Right kidney (tissue), 9 donors: ENCODE results near the gene MYCBP.
"Not testable (repeated sequence)": the region's sequence is repeated elsewhere in the genome, so short reads cannot be mapped to it uniquely, and the experiment has no call there.

Source experiments
- DNase-seq: peaks from one replicate; pipeline ENCODE4 v3.0.0-alpha.2; 2016
- long read RNA-seq, 8 donors: transcript quantifications; one replicate each; lab custom pipeline, GENCODE V29; 2026

Gene MYCBP, protein sequence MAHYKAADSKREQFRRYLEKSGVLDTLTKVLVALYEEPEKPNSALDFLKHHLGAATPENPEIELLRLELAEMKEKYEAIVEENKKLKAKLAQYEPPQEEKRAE
- long read RNA-seq, donor 1, transcript MYCBP-201 (5 exons, 2,818 nt): major isoform, 17 of 21 reads
- long read RNA-seq, donor 1, partial matches to known transcripts: 0 of 21 reads
- long read RNA-seq, donor 1, other reads (novel, unspliced or antisense): 0 of 21 reads
- long read RNA-seq, donor 2, transcript MYCBP-201 (5 exons, 2,818 nt): major isoform, 14 of 18 reads
- long read RNA-seq, donor 2, partial matches to known transcripts: 0 of 18 reads
- long read RNA-seq, donor 2, other reads (novel, unspliced or antisense): 0 of 18 reads
- long read RNA-seq, donor 3, transcript MYCBP-201 (5 exons, 2,818 nt): major isoform, 6 of 8 reads
- long read RNA-seq, donor 3, partial matches to known transcripts: 0 of 8 reads
- long read RNA-seq, donor 3, other reads (novel, unspliced or antisense): 0 of 8 reads
- long read RNA-seq, donor 4, transcript MYCBP-201 (5 exons, 2,818 nt): major isoform, 10 of 12 reads
- long read RNA-seq, donor 4, partial matches to known transcripts: 0 of 12 reads
- long read RNA-seq, donor 4, other reads (novel, unspliced or antisense): 0 of 12 reads
- long read RNA-seq, donor 5, transcript MYCBP-201 (5 exons, 2,818 nt): major isoform, 13 of 16 reads
- long read RNA-seq, donor 5, partial matches to known transcripts: 0 of 16 reads
- long read RNA-seq, donor 5, other reads (novel, unspliced or antisense): 0 of 16 reads
- long read RNA-seq, donor 6, transcript MYCBP-201 (5 exons, 2,818 nt): major isoform, 14 of 21 reads
- long read RNA-seq, donor 6, transcript MYCBP-204 (4 exons, 819 nt): minor isoform, 7 of 21 reads
- long read RNA-seq, donor 6, partial matches to known transcripts: 0 of 21 reads
- long read RNA-seq, donor 6, other reads (novel, unspliced or antisense): 0 of 21 reads
- long read RNA-seq, donor 7, transcript MYCBP-201 (5 exons, 2,818 nt): major isoform, 23 of 25 reads
- long read RNA-seq, donor 7, partial matches to known transcripts: 0 of 25 reads
- long read RNA-seq, donor 7, other reads (novel, unspliced or antisense): 0 of 25 reads
- long read RNA-seq, donor 8, transcript MYCBP-204 (4 exons, 819 nt): minor isoform, 5 of 20 reads
- long read RNA-seq, donor 8, transcript MYCBP-201 (5 exons, 2,818 nt): major isoform, 15 of 20 reads
- long read RNA-seq, donor 8, partial matches to known transcripts: 0 of 20 reads
- long read RNA-seq, donor 8, other reads (novel, unspliced or antisense): 0 of 20 reads

- peak; percentile 85 for DNase-seq
These were observed at the start of gene MYCBP for GRCh38 chr1:38873027-38873969. TSS of gene MYCBP (minus strand) at chr1:38873348. CDS start at chr1:38873305, 43 bp downstream.

GRCh38 chr1:38919130-38919529, 46.0 kb upstream of the MYCBP start:
- no peak for DNase-seq

- no peak for DNase-seq
These were observed 45.4 kb upstream of the MYCBP start for GRCh38 chr1:38918568-38918967.

- no peak for DNase-seq
These were observed 44.6 kb upstream of the MYCBP start for GRCh38 chr1:38917772-38918171.

- no peak for DNase-seq
These were observed 44.2 kb upstream of the MYCBP start for GRCh38 chr1:38917337-38917736.

- no peak for DNase-seq
These were observed 42.3 kb upstream of the MYCBP start for GRCh38 chr1:38915352-38915948.

DNA sequence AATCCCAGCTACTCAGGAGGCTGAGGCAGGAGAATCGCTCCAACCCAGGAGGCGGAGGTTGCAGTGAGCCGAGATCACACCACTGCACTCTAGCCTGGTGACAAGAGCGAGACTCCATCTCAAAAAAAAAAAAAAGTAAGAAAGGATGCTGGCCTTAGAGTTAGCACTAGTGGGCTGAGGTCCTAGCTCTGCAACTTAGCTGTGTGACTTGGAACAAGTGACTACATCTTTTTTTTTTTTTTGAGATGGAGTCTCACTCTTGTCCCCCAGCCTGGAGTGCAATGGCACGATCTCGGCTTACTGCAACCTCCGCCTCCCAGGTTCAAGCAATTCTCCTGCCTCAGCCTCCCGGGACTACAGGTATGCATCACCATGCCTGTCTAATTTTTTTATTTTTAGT, 41.8 kb upstream of the MYCBP start:
- DNase-seq: not testable (repeated sequence)

GRCh38 chr1:38908821-38909220, 35.7 kb upstream of the MYCBP start:
- DNase-seq: no peak

DNA sequence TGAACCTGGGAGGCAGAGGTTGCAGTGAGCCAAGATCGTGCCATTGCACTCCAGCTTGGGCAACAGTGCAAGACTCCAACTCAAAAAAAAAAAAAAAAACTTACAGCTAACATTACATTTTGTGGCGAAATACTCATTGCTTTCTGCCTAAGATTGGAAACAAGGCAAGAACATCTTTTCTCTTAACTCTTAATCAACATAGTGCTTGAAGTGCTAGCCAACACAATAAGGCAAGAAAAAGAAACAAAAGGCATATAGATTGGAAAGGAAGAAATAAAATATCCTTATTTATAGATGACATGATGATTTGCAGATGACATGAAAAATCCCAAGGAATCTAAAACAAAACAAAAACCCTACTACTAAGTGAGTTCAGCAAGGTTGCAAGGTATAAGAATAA, 32.8 kb upstream of the MYCBP start:
- DNase-seq: no peak

GRCh38 chr1:38899560-38899959, 26.4 kb upstream of the MYCBP start:
- DNase-seq: no peak

- no peak for DNase-seq
These were observed 25.6 kb upstream of the MYCBP start for GRCh38 chr1:38898653-38899230.

DNA sequence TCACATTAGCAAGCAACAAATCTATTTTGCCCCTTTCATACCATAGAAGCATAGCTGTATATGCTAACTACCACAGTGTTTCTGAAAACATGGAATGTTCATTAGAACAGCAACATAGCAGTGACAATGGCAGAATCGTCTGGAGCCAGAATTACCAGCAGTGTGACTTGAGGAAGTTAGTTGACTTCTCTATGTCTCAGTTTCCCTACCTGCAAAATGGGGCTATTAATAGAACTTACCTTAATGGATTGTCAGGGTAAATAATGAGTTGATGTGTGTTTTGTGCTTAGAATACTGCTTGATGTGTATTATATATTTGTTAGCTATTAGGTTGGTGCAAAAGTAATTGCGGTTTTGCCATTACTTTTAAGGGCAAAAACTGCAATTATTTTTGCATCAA, 23.0 kb upstream of the MYCBP start:
- DNase-seq: no peak

DNA sequence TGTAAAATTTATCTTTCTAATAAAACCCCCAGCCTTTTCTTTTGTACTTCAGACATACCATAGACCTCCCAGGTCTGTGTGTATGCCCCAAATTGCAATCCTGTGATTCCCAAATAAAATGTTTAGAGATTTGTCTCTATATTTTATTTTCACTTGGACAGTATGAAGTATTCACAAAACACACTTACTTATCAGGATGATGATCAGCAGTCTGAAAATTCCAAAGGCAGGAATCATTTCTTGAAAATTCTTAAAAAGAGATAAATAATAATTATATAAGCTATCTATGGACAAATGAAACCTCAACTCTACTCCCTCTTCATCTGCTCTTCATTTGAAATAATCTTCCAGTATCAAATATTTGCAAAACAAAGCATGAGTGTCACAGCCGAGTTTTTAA, 19.8 kb upstream of the MYCBP start:
- DNase-seq: no peak

GRCh38 chr1:38891753-38892152, 18.6 kb upstream of the MYCBP start:
- DNase-seq: no peak

GRCh38 chr1:38889589-38889988, 16.4 kb upstream of the MYCBP start:
- DNase-seq: no peak

DNA sequence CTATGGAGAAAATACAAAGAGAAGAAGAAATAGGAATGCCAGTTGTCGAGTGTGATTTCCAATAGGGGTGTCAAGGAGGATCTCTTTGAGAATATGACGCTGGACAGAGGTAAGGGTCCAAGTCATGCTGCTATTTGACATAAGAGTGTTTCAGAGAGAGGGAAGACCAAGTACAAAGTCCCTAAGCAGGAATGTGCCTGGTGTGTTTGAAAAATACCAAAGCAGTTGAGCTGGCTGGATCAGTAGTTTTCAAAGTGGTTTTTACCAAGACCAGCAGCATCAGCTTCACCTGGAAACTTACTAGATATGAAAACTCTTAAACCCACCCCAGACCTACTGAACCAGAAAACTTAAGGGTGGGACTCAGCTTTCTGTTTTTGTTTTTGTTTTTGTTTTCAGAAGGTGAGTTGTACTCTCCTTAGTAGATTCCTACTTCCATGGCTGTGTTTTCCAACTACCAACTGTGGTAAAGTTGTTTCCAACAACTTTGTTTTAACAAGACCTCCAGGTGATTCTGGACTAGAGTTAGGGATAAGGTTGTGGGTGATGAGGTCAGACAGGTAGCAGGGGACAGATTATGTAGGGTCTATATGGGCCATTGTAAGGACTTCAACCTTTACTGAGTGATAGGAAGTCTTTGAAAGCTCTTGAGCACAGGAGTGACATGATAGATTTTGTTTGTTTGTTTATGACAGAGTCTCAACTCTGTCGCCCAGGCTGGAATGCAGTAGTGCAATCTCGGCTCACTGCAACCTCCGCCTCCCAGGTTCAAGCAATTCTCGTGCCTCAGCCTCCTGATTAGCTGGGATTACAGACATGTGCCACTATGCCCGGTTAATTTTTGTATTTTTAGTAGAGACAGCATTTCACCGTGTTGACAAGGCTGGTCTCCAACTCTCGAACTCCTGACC, 15.5 kb upstream of the MYCBP start:
- no peak for DNase-seq

DNA sequence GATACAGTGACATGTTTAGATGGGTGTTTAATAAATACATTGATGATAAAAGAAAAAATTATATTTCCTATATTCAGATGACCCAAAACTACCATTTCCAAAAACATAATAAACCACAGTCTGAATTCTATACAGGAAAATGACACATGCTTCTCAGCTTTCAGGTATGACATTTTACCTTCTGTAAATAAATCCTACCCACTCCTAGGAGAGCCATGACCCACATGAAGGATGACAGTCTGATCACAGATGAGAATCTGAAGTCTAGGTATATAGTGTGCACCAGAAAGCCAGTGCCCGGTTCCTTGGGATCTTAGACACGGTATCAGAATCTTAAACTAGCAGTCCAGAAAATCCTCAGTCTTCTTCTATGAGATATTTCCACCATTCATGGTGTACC, 11.9 kb upstream of the MYCBP start:
- no peak for DNase-seq

GRCh38 chr1:38881487-38881886, 8.3 kb upstream of the MYCBP start, which contains the start of gene GJA9:
TSS of gene GJA9 (minus strand) at chr1:38881587. CDS start at chr1:38876098, 5,489 bp downstream.
- no peak for DNase-seq

DNA sequence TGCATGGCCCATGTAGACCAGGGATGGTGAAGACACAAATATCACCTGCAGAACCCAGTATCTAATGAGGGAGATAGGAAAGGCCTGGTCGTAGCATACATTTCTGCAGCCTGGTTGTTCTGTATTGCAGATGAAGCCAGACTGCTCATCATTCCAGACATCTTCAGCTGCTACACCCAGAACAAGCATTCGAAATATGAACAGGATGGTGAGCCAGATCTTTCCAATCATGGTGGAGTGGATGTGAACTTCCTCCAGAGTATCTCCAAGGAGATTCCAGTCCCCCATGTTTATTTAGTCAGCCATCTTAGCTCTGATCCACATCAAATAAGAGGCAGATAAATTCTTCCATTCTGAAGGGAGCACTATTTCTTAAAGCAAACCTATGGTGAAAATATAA, 2.7 kb upstream of the MYCBP start:
- no peak for DNase-seq
